K562 (cell line): ENCODE measurements around the gene KLHL30. TPM values are rescaled to one million over a fixed set of nuclear protein-coding genes. Genes with fewer than 3 reads are reported as not detected.

Experiments used
- ATAC-seq: fragments of 200-7000 bp; cut with Tn5 transposase; 3 replicates; pipeline ENCODE4 v1.9.1; 2020; ENCODE audit warnings: moderate library complexity
- BruUV-seq: library from RNA; stranded (reverse); fragments of 400-500 nt; replicated peaks from 2 replicates; lab custom pipeline; 2021; lab: Mats Ljungman, UMichigan
- CTCF ChIA-PET: fragments of 300-600 bp; formaldehyde crosslinking; extraction: SDS; loops from one replicate; lab custom pipeline; 2021; ENCODE audit warnings: low intra/inter-chr PET ratio; lab: Yijun Ruan, JAX
- POLR2A ChIA-PET: fragments of 300-600, 350-650 bp; sonication (Branson Sonifier 250); formaldehyde crosslinking; extraction: SDS; loops from one replicate; lab custom pipeline; 2021; ENCODE audit warnings: antibody characterized with exemption, inconsistent platforms; lab: Yijun Ruan, JAX
- DNase-seq, 4 experiments: peaks; one replicate each; pipeline versions ENCODE4 v3.0.0 to v3.0.0-alpha.2; 2011 to 2018; ENCODE audit warnings: low spot score in 3 of 4, mixed read lengths in 3 of 4; ENCODE audit errors: extremely low read depth in 1 of 4
- FAIRE-seq: peaks from 2 replicates; lab custom pipeline; 2011; peaks lifted over from hg19 to GRCh38; lab: Jason Lieb, UNC
- H2AFZ ChIP-seq: 2 replicates; pipeline ENCODE4 v1.6.0; 2011; ENCODE audit warnings: low read depth, low read length, control low read depth, inconsistent platforms
- H3K27ac ChIP-seq: fragments of 200-600 bp; 3 replicates; pipeline ENCODE4 v1.8.0; 2011; ENCODE audit warnings: low read depth, mild to moderate bottlenecking, control low read depth, inconsistent platforms, low read length, moderate library complexity, mixed read lengths; ENCODE audit errors: extremely low read depth
- H3K27me3 ChIP-seq, 2 experiments: fragments of 300-600 bp in 1 of 2; 2 replicates in 1 of 2; 3 replicates in 1 of 2; pipeline versions ENCODE4 v1.6.0 to v1.8.0; 2011; ENCODE audit warnings: inconsistent platforms in 2 of 2, low read length in 2 of 2, mild to moderate bottlenecking in 1 of 2, mixed read lengths in 1 of 2, moderate library complexity in 1 of 2; ENCODE audit not compliant: control insufficient read depth in 2 of 2, insufficient read depth in 2 of 2
- H3K36me3 ChIP-seq: fragments of 300-600 bp; 3 replicates; pipeline ENCODE4 v1.8.0; 2011; ENCODE audit warnings: mild to moderate bottlenecking, low read length, inconsistent platforms; ENCODE audit not compliant: control insufficient read depth, insufficient read depth
- H3K4me1 ChIP-seq, 2 experiments: fragments of 200-600 bp in 1 of 2; replicated peaks in 1 of 2; 2 replicates in 1 of 2; 3 replicates in 1 of 2; pipeline versions ENCODE4 v1.5.1 to v1.8.0; 2011; ENCODE audit warnings: inconsistent platforms in 2 of 2, low read length in 2 of 2, mild to moderate bottlenecking in 1 of 2, mixed read lengths in 1 of 2, moderate library complexity in 1 of 2; ENCODE audit not compliant: control insufficient read depth in 2 of 2, insufficient read depth in 2 of 2
- H3K4me2 ChIP-seq: 2 replicates; pipeline ENCODE4 v1.6.1; 2011; ENCODE audit warnings: low read length, control low read depth, inconsistent platforms, mixed read lengths; ENCODE audit not compliant: insufficient read depth
- H3K4me3 ChIP-seq: fragments of 200-600 bp; sonication (generic), shearing (Covaris generic); 2 replicates; pipeline ENCODE4 v1.5.1; 2016; ENCODE audit warnings: control low read depth, inconsistent platforms
- H3K79me2 ChIP-seq: fragments of 200-600 bp; 3 replicates; pipeline ENCODE4 v1.8.0; 2011; ENCODE audit warnings: low read length, inconsistent platforms; ENCODE audit not compliant: control insufficient read depth, insufficient read depth
- H3K9ac ChIP-seq, 2 experiments: 2 replicates each; pipeline versions ENCODE4 v1.6.0 to v1.6.1; 2011; ENCODE audit warnings: low read depth in 2 of 2, low read length in 2 of 2, control low read depth in 1 of 2, inconsistent platforms in 1 of 2, mild to moderate bottlenecking in 1 of 2, mixed read lengths in 1 of 2; ENCODE audit not compliant: insufficient read depth in 1 of 2
- H3K9me1 ChIP-seq: one replicate; pipeline ENCODE4 v1.6.0; 2011; ENCODE audit warnings: inconsistent platforms, mild to moderate bottlenecking, low read length, moderate library complexity; ENCODE audit not compliant: control insufficient read depth, insufficient read depth
- H3K9me3 ChIP-seq: replicated peaks from 2 replicates; pipeline ENCODE4 v1.5.1; 2011; ENCODE audit warnings: low read depth, low read length, inconsistent platforms; ENCODE audit not compliant: control insufficient read depth, insufficient read depth
- H4K20me1 ChIP-seq: replicated peaks from 2 replicates; pipeline ENCODE4 v1.6.1; 2011; ENCODE audit warnings: low read length, inconsistent platforms, mixed read lengths; ENCODE audit not compliant: control insufficient read depth, insufficient read depth
- ATF2 ChIP-seq: sonication (generic); formaldehyde crosslinking; IDR thresholded peaks from 2 replicates; pipeline ENCODE4 v1.8.1; 2022; ENCODE audit warnings: missing genetic modification reagents
- RAD21 ChIP-seq, 2 experiments: fragments of 250-450 bp in 1 of 2; fragments of 450-650 bp in 1 of 2; sonication (Bioruptor Pico) in 1 of 2; formaldehyde crosslinking in 1 of 2; IDR thresholded peaks in 1 of 2; conservative IDR thresholded peaks in 1 of 2; 2 replicates each; pipeline versions ENCODE4 v1.4.0 to v1.8.0; 2020 to 2022; ENCODE audit warnings: mild to moderate bottlenecking in 2 of 2, moderate library complexity in 1 of 2
- WGBS: fragments of 100-300 bp; shearing (Covaris generic); methylation state at CpG from one replicate; pipeline ENCODE4 v1.1.6; 2016; ENCODE audit warnings: low coverage, mixed read lengths; ENCODE audit not compliant: insufficient coverage; ENCODE audit errors: missing lambda C conversion rate; 5-methylcytosine and 5-hydroxymethylcytosine counted together
- in situ Hi-C: fragments of 300-500 bp; cut with MboI; formaldehyde crosslinking; loops from 4 replicates; pipeline ENCODE4 v1.15.0; 2018; ENCODE audit warnings: inconsistent platforms, mixed read lengths
- intact Hi-C: fragments of 100-400 bp; cut with micrococcal nuclease; formaldehyde crosslinking; loops from 2 replicates; pipeline ENCODE4 v1.14.2; 2022
- polyA plus RNA-seq, 8 experiments: library from polyadenylated mRNA; depleted of rRNA in 4 of 8; stranded (reverse) in 5 of 8; unstranded in 3 of 8; fragments of >200 nt; fragmentation: Nextera tagmentation in 2 of 8; fragmentation: Illumina TruSeq in 1 of 8; extraction: Ambion mirVana in 2 of 8; extraction: Trizol in 1 of 8; gene quantifications; 2 replicates each; pipeline versions ENCODE4 v1.2.1 to v1.2.3, GENCODE V29; 2011 to 2014; ENCODE audit warnings: inconsistent platforms in 1 of 8, missing spikeins in 1 of 8
- total RNA-seq, 7 experiments: library from RNA; depleted of rRNA in 6 of 7; stranded (reverse); fragments of >200 nt in 6 of 7; fragmentation: Illumina TruSeq in 2 of 7; extraction: Trizol in 2 of 7; gene quantifications; 2 replicates each; pipeline versions ENCODE4 v1.2.1 to v1.2.3, GENCODE V29; 2011 to 2021; ENCODE audit warnings: low replicate concordance in 1 of 7

The KLHL30 gene
- total and polyA plus RNA-seq, 9 of the 15 experiments (the other 6 are each of a cell fraction or from before 2014, with no cell fraction given): 0.04 TPM; not detected in 8

GRCh38 chr2:238131761-238132462 is 6.6 kb upstream of the KLHL30 start:
- FAIRE-seq (no peak), DNase-seq (no peak)
- no peak for TF ChIP-seq ATF2 (CRISPR knock-in tag)
- no peak for TF ChIP-seq RAD21 (CRISPR knock-in tag; conservative IDR thresholded peaks at IDR 0.05 in 1 of 2, IDR thresholded peaks at IDR 0.05 in 1 of 2)
- TF ChIP-seq, all 486 proteins: peak for 0

More at GRCh38 chr2:238131761-238132462, 6.6 kb upstream of the KLHL30 start:
- ChIA-PET CTCF (no interaction called here), POLR2A (interaction anchor here (1.1 kb wide), 1 partner anchor 31 kb away, joined by 3 read pairs; no protein-coding TSS in a partner anchor)
- Histone ChIP-seq H2AFZ (no peak overlapping the region), H3K4me1 (peaks cover 0 to 50% of the 10 kb centered on the region in 2 experiments; a peak in 3 of 5 replicates), H3K79me2 (no peaks in the 10 kb centered on the region), H4K20me1 (no peaks in the 10 kb centered on the region), H3K9me1 (no peaks in the 10 kb centered on the region), H3K4me3 (no peak overlapping the region), H3K9ac (no peak overlapping the region), H3K27me3 (peaks cover 5 to 49% of the 10 kb centered on the region in 2 experiments; a peak in 4 of 5 replicates), H3K9me3 (no peaks in the 10 kb centered on the region), H3K36me3 (no peaks in the 10 kb centered on the region), H3K27ac (no peak overlapping the region), H3K4me2 (no peak overlapping the region)
- ATAC-seq: no peak
- 17% methylated on average over 2 of the region's 14 CpGs for WGBS
- intact Hi-C loops (loop anchor here (10.0 kb wide), 1 partner anchor 277 kb away; the partner anchor contains the start of gene RAMP1), in situ Hi-C loops (no loop called here)
- BruUV-seq: no TSS peak
